GM12878 (cell line): ENCODE data around the gene RALGAPA2. TPM values are rescaled to one million over a fixed set of nuclear protein-coding genes. Genes with fewer than 3 reads are reported as not detected.

Source experiments
- ATAC-seq: fragments of 200-7000 bp; cut with Tn5 transposase; 3 replicates; pipeline ENCODE4 v1.9.1; 2020; ENCODE audit warnings: mild to moderate bottlenecking, moderate library complexity
- BruUV-seq: library from RNA; stranded (reverse); fragments of 400-500 nt; replicated peaks from 2 replicates; lab custom pipeline; 2021; lab: Mats Ljungman, UMichigan
- CTCF ChIA-PET: fragments of 300-600 bp; sonication (Branson Sonifier 250); formaldehyde crosslinking; extraction: SDS; loops from one replicate; lab custom pipeline; 2021; ENCODE audit warnings: inconsistent platforms; lab: Yijun Ruan, JAX
- POLR2A ChIA-PET: fragments of 350-600 bp; formaldehyde crosslinking; extraction: SDS; loops from one replicate; lab custom pipeline; 2021; ENCODE audit warnings: inconsistent platforms; lab: Charles Lee
- RAD21 ChIA-PET: fragments of 300-600 bp; sonication (Branson Sonifier 250); formaldehyde crosslinking; loops from one replicate; lab custom pipeline; 2023; ENCODE audit warnings: antibody characterized with exemption; ENCODE audit not compliant: unreplicated experiment; lab: Charles Lee
- SMC1A ChIA-PET: fragments of 300-600 bp; sonication (Branson Sonifier 250); formaldehyde crosslinking; loops from one replicate; lab custom pipeline; 2023; ENCODE audit not compliant: unreplicated experiment, uncharacterized antibody; lab: Charles Lee
- DNase-seq: peaks from one replicate; pipeline ENCODE4 v3.0.0-alpha.2; 2011; ENCODE audit warnings: low read depth, low spot score
- FAIRE-seq: peaks from 3 replicates; lab custom pipeline; 2011; peaks lifted over from hg19 to GRCh38; lab: Jason Lieb, UNC
- H2AFZ ChIP-seq: 2 replicates; pipeline ENCODE4 v1.6.0; 2011; ENCODE audit warnings: low read depth, low read length, control low read depth; ENCODE audit not compliant: control insufficient read depth
- H3K27ac ChIP-seq: 2 replicates; pipeline ENCODE4 v1.5.1; 2011; ENCODE audit warnings: control low read depth; ENCODE audit not compliant: control insufficient read depth, insufficient read depth
- H3K27me3 ChIP-seq, 2 experiments: replicated peaks in 1 of 2; 2 replicates each; pipeline versions ENCODE4 v1.6.0 to v1.6.1; 2011; ENCODE audit warnings: low read length in 1 of 2; ENCODE audit not compliant: control insufficient read depth in 2 of 2, insufficient read depth in 2 of 2
- H3K36me3 ChIP-seq, 2 experiments: 2 replicates each; pipeline ENCODE4 v1.5.1; 2011; ENCODE audit warnings: low read length in 1 of 2; ENCODE audit not compliant: control insufficient read depth in 2 of 2, insufficient read depth in 2 of 2
- H3K4me1 ChIP-seq: 2 replicates; pipeline ENCODE4 v1.6.1; 2011; ENCODE audit warnings: mild to moderate bottlenecking, low read length, moderate library complexity, mixed read lengths; ENCODE audit not compliant: control insufficient read depth, insufficient read depth
- H3K4me2 ChIP-seq: 2 replicates; pipeline ENCODE4 v1.6.0; 2011; ENCODE audit warnings: control low read depth; ENCODE audit not compliant: control insufficient read depth, insufficient read depth
- H3K4me3 ChIP-seq: fragments of 200-600 bp; sonication (generic); 2 replicates; pipeline ENCODE4 v1.5.1; 2016
- H3K79me2 ChIP-seq: 2 replicates; pipeline ENCODE4 v1.6.0; 2011; ENCODE audit warnings: low read length; ENCODE audit not compliant: control insufficient read depth, insufficient read depth
- H3K9ac ChIP-seq: 2 replicates; pipeline ENCODE4 v1.8.0; 2011; ENCODE audit warnings: low read length, control low read depth, mixed read lengths; ENCODE audit not compliant: control insufficient read depth, insufficient read depth
- H3K9me3 ChIP-seq: replicated peaks from 3 replicates; pipeline ENCODE4 v1.5.1; 2011; ENCODE audit warnings: mild to moderate bottlenecking, low read length; ENCODE audit not compliant: control insufficient read depth, insufficient read depth
- H4K20me1 ChIP-seq: 2 replicates; pipeline ENCODE4 v1.6.0; 2011; ENCODE audit not compliant: control insufficient read depth, insufficient read depth
- CUX1 ChIP-seq: IDR thresholded peaks from 2 replicates; pipeline ENCODE4 v1.6.1; 2012; ENCODE audit warnings: improper control_type of control experiment, low read depth, low read length; ENCODE audit not compliant: insufficient replicate concordance
- E4F1 ChIP-seq: fragments of 450-650 bp; IDR thresholded peaks from 2 replicates; pipeline ENCODE4 v1.6.1; 2018; ENCODE audit warnings: borderline replicate concordance, mild to moderate bottlenecking; ENCODE audit not compliant: partially characterized antibody
- HDGF ChIP-seq: fragments of 450-650 bp; IDR thresholded peaks from 2 replicates; pipeline ENCODE4 v1.6.1; 2016; ENCODE audit warnings: antibody characterized with exemption
- JUND ChIP-seq: IDR thresholded peaks from 2 replicates; pipeline ENCODE4 v1.6.1; 2012; ENCODE audit warnings: low read depth, mild to moderate bottlenecking, low read length, improper control_type of control experiment, moderate library complexity
- RAD21 ChIP-seq: IDR thresholded peaks from 2 replicates; pipeline ENCODE4 v1.6.1; 2011; ENCODE audit warnings: mild to moderate bottlenecking, low read depth, low read length, moderate library complexity; ENCODE audit not compliant: insufficient read depth
- SPI1 ChIP-seq: IDR thresholded peaks from 2 replicates; pipeline ENCODE4 v1.6.1; 2011; ENCODE audit warnings: low read depth, mild to moderate bottlenecking, low read length, moderate library complexity, borderline replicate concordance; ENCODE audit not compliant: insufficient read depth
- TCF7 ChIP-seq: IDR thresholded peaks from 2 replicates; pipeline ENCODE4 v1.6.1; 2014; ENCODE audit warnings: antibody characterized with exemption, borderline replicate concordance
- ZNF622 ChIP-seq: fragments of 450-650 bp; IDR thresholded peaks from 2 replicates; pipeline ENCODE4 v1.6.1; 2017; ENCODE audit warnings: mild to moderate bottlenecking, inconsistent platforms
- WGBS: methylation state at CpG from one replicate; pipeline ENCODE4 v1.1.6; 2016; ENCODE audit warnings: low lambda C conversion rate; ENCODE audit not compliant: insufficient replicate concordance, insufficient coverage; ENCODE audit errors: missing lambda C conversion rate; 5-methylcytosine and 5-hydroxymethylcytosine counted together
- in situ Hi-C: fragments of 300-500 bp; cut with MboI; formaldehyde crosslinking; loops from 9 replicates; pipeline ENCODE4 v1.14.3; 2018; ENCODE audit warnings: mixed read lengths
- intact Hi-C: fragments of 100-400 bp; cut with micrococcal nuclease; formaldehyde crosslinking; loops from one replicate; pipeline ENCODE4 v1.14.2; 2022; ENCODE audit not compliant: unreplicated experiment
- polyA plus RNA-seq, 11 experiments: library from polyadenylated mRNA; depleted of rRNA in 4 of 11; unstranded in 6 of 11; stranded (reverse) in 5 of 11; fragments of >200 nt; fragmentation: Nextera tagmentation in 4 of 11; fragmentation: Illumina TruSeq in 1 of 11; extraction: Ambion mirVana in 4 of 11; extraction: Trizol in 1 of 11; gene quantifications; 1 replicate in 1 of 11; 2 replicates in 10 of 11; pipeline versions ENCODE4 v1.2.1 to v1.2.3, GENCODE V29; 2011 to 2016; ENCODE audit warnings: inconsistent platforms in 2 of 11, missing spikeins in 2 of 11, low read depth in 1 of 11
- total RNA-seq, 4 experiments: library from RNA; depleted of rRNA in 3 of 4; stranded (reverse); fragments of >200 nt in 3 of 4; fragmentation: Illumina TruSeq in 1 of 4; extraction: Trizol in 1 of 4; gene quantifications; 2 replicates each; pipeline versions ENCODE4 v1.2.1 to v1.2.3, GENCODE V29; 2013 to 2021

Gene RALGAPA2
- total and polyA plus RNA-seq, 10 of the 15 experiments (the other 5 are each of a cell fraction or from before 2014, with no cell fraction given) = 2.9 to 29.4 (median 19.6) TPM

- no TSS peak for BruUV-seq
- Histone ChIP-seq H3K27me3 (no peaks in the 10 kb centered on the region), H3K27ac (no peak overlapping the region), H4K20me1 (no peaks in the 10 kb centered on the region), H3K9ac (no peak overlapping the region), H3K4me3 (no peak overlapping the region), H3K79me2 (no peaks in the 10 kb centered on the region), H3K4me2 (no peak overlapping the region), H3K36me3 (no peaks in the 10 kb centered on the region), H3K9me3 (no peaks in the 10 kb centered on the region), H3K4me1 (no peaks in the 10 kb centered on the region), H2AFZ (no peak overlapping the region)
- no peak for FAIRE-seq
- TF ChIP-seq SPI1 (no peak), CUX1 (no peak), HDGF (no peak), E4F1 (no peak), ZNF622 (no peak), TCF7 (no peak), RAD21 (no peak), JUND (no peak)
- ATAC-seq = no peak
- SMC1A ChIA-PET = interaction anchor here (1.2 to 1.6 kb wide), 3 partner anchors 13 to 45 kb away, joined by 3 to 4 read pairs (median 3); no protein-coding TSS in a partner anchor
- intact Hi-C loops (no loop called here), in situ Hi-C loops (no loop called here)
- CTCF ChIA-PET = interaction anchor here (2.4 kb wide), 1 partner anchor 8 kb away, joined by 8 read pairs; no protein-coding TSS in a partner anchor
- RAD21 ChIA-PET = no interaction called here
- DNase-seq = no peak
- POLR2A ChIA-PET = no interaction called here
- 76% methylated on average over 6 of the region's 6 CpGs for WGBS
Observed at GRCh38 chr20:20410678-20411077, 301.8 kb downstream of the RALGAPA2 start.
